Stimulated activated CD4-positive, alpha-beta T cell treated with anti-CD3 and anti-CD28 coated beads, Interleukin-12 subunit alpha, Interleukin-12 subunit beta, amount 100 ng/mL, for 4 hours (primary cell): ENCODE measurements around the gene DPH6.

Experiments used
- DNase-seq: peaks from one replicate; pipeline ENCODE4 v3.0.0-alpha.2; 2020

Gene DPH6

DNA sequence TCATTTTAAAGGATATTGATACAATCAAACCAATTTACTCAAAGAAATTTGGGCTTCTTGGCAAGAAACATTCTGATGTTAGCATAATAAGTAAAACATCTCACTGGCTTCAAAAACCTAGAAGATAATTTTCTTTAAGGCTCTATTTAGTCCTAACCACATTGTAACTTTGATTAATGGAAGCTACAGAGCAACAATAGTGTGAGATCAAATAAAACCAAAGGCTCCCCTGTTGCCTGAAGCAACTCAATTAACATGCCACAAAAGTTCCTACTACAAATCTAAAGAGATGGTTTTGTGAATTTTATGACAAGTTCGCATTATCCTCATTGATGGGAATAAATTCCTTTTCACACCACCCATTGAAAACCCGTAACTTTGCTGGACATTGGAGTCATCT lies 5.9 kb downstream of the DPH6 start:
- no peak for DNase-seq

DNA sequence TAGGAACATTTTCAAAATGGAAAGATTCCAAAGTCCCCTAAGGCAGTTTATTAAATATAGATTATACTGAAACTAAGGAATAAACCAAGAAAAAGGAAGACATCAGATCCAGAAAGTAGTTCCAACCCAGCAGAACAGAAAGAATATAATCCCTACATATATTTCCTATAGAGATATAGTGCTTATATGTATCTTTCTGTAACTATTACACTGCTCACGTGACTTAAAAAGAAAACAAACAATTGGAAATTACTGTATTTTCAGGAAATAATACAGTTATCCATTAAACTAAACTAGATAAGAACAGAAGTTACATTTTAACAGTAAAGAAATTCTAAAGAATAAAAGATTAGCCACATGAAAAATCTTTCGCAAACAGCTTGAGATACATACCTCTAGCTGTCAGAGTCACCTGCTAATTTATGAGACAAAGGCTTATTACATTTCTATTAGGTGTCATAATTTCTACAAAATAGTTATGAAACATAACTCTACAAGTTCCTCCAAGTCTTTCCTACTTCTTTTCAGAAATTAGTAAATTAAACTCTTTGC lies 10.5 kb downstream of the DPH6 start:
- no peak for DNase-seq

DNA sequence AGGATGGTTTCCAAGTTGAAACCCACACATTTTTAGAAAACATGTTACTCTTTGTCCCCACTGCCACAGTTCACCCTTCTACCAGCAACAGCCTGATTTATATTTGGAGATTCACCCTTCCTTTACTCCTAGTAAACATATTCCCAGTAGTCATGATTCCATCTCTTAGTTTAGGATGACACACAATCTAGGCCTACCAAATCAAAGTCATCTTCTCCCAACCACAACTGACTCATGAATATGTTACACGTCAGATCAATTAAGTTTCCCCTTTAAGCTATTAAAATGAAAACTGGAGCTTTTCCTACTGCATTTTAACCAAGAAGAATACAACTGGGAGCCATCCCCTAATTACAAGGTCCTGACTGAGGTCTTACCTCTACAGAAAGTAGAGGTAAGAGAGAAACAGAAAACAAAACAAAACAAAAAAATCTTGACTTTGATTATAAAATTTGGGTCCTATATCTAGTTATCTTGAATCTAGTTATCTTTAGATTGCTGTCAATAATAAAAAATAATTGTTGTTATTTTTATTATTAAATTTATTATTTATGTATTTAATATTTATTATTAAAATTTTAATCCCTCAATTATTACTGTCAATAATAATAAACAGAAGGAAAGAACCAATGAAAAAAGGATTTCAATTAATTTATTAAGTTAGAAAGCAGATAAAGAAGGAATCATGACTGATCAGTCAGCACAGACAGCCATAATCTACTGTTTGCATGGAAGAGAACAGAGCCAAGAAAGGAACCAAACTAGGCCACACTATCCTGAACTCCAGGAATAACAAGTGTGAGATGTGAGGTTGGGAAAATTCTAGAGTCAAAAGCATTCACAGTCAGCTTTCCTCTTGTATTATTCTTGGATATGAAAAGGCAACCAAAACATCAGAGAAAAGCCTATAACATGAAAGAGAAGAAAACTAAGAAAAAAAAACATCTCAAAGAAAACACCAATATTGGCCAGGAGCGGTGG lies 12.5 kb downstream of the DPH6 start:
- no peak for DNase-seq

DNA sequence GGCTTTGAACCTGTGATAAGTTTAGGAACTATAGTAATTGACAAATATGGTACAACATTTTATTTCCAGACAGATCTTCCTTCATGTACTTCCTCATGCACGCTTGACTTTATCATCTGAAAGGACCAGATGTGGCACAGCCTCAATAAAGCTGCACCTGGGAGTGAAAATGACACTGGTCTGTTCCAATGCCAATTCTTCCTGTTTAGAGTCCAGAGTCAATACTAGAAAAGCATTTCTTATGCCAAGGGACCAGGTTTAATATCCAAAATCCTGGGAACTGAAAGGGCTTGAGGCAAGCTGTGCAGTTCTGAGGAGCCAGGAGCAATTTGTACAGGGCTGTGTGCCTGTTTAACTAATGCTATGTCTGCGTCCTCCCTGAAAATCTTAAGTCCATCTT lies 15.3 kb downstream of the DPH6 start:
- no peak for DNase-seq

DNA sequence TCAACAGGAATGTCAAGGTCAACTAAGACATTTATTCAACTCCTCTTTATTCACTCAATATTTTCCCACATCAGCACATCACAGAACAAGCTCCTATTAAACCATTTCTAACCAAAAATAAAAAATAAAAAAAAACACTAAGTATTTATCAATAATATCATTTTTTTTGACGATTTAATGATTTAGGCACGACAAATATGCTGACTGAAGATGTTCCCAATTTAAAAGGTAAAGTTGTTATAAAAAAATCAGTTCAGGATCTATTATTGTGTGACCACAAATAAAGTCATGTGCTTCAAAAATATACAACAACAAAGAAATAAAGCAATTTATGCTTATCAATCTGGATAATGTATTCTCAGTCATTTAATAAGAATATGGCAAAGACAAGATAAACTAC lies 16.2 kb downstream of the DPH6 start:
- DNase-seq: no peak

DNA sequence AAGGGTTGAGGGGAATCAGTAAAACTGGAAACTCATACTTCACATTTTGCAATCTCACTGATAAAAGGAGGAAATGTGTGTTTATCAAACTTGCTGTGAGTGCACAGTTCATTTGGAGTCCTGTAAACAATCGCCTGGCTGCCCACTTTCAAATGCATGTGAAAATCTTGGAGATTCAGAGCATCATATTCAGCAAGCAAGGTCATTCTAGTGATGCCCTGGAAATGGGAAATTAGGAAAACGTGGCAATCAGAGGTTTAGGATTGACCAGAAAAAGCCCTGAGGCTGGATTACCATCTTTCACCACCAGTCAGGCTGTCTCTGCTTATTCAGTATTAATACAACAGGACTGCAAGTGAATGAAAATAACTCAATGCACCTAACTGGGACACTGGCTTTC lies 23.9 kb downstream of the DPH6 start:
- DNase-seq: no peak

DNA sequence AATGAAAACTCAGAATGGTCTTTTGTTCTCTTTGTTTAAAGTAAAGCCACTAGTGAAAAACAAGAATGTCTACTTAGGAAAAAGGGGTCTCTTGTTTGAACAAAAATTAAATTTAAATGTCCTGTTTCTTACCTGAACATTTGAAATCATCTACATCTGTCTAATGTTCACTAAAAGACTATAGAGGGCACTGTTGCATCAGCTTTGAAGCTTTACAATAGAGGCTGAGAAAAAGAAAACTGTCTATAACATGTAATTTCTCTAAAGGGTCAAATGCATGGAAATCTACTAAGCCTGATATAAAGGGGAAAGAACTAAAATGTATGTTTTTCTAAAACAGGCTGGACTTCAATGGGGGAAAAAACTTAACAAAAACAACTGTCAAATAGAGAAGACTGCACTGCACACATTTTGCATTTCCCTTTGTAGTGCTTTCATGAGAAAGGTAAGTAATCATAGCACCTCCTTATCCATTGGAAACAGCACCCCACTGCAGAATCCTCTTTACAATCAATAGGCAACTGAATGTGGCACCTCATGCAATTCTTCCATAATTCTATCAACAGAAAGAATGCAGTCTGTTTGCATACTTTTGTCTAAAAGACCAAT lies 26.3 kb downstream of the DPH6 start:
- DNase-seq: no peak

DNA sequence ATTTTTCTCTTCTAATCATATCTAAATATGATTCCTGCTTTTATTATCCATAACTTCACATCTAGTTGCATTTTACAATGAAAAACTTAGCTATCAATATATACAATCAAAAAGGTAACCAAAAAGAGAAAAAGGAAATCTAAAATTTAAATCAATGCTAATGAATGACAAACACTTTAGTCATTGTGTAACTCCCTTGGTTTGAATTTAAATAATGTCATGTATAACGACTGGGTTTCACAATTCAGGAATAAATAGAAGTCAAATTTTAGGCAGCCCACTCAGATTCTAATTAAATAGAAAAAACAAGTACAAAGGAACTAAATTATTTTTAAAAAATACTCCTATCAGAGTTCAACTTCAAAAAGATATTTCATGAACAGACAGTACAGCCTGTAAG lies 26.9 kb downstream of the DPH6 start:
- DNase-seq: no peak

DNA sequence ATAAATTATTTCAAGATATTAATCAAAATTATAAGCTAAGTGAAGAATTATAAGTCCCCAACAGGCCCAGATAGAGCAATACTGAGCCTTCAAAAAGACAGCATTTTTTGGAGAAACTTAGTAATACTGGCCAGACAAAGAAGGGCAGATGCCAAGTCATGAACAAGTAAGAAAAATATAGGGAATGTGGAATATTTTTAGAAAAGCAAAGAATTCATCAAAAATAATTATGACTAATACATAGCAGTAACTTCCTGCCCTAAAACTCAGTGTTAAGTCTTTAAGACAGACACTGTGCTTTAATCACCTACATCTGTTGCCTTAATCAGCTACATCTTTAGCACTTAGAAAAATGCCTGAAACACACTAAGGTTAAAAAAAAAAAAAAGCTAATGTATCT lies 31.2 kb downstream of the DPH6 start:
- no peak for DNase-seq

DNA sequence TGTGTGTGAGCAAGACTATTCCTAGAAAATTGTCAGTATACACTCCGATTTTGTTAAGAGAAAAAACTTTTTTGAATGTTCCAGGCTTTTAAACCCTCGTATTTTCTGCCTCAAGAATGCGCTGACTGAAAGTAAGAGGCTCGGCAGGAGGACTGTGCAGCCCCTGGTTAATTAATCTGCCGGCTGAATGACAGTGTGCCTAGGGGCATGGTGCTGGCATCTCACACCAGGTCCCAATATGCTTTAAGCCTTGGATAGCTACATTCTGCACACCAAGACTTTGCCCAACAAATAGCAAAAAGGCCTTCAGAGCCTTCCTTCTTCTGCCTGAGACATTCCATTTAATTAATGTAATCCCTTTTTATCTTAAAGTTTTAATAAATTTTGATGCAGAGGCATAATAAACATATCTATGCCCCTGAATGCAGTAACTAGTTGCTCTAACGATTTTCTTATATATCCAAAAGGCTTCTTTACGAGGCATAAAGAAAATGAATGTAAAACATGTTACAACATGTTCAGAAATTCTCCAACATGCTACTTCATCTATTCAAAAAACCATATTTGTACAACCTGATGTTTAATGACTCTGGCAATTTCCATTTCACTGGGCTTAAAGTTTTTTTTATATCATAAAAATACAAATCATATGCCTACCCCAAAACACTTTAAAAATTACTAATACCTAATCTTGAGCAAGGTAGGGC lies 37.9 kb downstream of the DPH6 start:
- no peak for DNase-seq

DNA sequence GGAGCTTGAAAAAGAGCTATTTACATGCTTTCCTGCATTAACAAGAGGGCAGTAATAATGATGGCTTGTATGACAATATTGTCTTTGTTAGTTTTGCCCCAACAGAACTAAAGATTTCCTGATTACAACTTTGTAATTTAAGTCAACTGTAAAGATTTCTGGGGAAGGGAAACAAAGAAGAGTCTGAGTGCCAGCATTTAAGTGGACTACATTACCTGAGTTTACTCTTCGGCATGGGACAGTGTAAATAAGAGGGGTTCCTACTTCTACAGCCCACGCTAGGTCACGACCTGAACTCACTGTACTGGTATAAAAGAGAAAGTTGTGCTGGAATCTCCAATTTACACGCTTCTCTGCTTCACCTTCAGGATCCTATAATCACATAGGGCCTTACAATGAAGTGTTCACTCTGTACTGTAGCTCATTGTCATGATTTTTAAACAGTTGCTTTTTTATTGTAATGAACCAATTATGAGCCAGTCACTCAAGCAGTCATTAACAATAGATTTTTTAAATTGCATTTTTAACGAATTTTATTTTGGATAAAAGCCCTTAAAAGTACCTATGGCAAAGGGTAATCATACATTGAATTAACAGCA lies 39.6 kb downstream of the DPH6 start:
- no peak for DNase-seq

DNA sequence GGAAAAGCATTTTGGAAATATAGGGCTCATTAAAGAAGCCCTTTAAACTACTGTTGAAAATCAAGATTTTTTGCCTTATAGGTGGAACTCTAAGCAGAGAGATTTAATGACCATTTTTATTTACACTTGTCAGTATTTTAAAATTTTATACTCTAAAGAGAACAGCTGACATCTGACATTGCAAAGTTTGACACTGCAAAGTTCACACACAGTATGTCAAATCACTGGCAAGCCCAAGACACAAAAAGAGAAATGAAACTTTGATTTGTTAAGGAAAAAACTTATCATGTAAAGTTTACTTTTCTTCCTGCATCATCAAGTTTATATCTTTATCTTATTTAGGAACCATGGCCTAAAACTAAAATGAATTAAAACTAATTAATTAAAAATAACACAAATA lies 40.2 kb downstream of the DPH6 start:
- no peak for DNase-seq

DNA sequence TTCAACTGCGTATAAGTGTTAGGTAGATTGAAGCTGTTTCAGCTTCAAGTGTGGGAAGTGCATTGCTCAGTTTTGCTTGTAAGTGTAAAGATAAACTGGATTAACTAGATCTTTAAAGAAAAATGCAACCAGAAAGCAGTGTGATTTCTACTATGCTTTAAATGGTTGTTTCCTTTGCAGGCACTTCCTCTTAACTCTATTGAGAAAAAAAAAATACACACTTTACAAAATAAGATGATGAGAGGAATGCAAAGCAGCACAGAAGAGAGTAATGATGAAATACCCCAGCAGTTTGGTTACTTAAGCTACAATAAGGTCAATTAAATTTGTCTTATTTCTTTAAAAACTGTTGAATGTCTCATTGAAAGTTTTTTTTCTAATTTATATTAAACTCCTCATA lies 40.8 kb downstream of the DPH6 start:
- DNase-seq: no peak

DNA sequence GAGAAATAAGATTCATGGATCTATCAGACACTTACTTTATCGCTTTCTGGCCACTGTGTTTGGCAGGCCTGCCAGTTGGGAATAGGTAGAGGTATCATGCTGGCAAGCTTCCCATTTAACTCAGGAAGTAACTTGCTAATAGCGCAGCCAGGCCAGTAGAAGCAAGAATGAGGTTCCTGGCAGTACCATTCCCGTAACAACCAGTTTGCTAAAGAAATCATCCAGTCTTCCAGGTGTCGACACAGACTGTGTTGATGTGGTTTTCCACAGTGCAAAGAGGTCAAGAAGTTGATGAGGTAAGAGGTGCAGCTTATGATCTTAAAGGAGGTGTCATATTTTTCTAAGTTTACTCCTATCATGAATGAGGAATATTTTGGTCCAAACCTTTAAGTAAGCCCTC lies 46.2 kb downstream of the DPH6 start:
- DNase-seq: no peak

DNA sequence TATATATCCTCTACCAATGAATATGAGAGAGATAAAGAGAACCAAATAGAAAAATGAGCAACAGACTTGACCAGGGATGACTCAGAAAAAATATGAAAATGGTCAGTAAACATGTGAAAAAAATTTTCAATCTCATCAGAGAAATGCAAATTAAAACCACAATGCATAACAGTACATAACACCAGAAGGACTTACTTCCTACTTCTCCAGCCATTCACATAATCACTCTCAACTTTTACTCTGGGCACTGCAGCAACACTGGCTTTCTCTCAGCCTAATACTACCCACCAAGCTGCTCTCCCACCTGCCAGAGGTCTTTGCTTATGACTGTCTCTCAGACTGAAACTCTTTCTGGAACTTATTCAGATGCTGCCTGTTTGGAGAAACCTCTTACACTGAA lies 49.4 kb downstream of the DPH6 start:
- DNase-seq: no peak

DNA sequence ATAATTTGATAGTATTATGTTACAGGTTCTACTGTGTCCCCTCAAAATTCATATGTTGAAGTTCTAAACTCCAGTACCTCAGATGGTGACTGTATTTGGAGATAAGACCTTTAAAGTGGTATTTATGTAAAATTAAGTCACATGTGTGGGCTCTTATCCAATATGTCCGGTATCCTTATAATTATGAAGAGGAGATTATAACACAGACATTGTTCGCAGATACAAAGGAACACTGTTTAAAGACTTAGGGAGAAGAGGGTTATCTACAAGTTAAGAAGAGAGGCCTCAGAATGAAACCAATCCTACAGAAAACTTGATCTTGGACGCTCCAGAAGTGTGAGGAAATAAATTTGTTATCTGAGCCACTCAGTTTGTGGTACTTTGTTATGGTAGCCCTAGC lies 50.9 kb downstream of the DPH6 start:
- DNase-seq: no peak

DNA sequence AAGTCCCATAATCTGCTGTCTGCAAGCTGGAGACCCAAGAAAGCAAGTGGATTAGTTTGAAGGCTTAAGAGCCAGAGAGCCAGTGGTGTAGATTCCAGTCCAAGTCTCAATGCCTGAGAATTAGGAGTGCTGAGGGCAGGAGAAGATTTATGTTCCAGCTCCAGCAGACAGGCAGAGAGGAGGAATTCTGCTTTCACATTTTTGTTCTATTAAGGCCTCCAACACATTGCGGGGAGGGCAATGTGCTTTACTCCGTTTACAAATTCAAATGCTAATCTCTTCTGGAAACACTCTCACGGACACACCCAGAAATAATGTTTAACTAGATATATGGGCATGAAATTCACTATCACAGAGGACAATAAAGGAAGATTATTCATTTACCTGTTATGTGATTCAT lies 54.0 kb downstream of the DPH6 start:
- no peak for DNase-seq

DNA sequence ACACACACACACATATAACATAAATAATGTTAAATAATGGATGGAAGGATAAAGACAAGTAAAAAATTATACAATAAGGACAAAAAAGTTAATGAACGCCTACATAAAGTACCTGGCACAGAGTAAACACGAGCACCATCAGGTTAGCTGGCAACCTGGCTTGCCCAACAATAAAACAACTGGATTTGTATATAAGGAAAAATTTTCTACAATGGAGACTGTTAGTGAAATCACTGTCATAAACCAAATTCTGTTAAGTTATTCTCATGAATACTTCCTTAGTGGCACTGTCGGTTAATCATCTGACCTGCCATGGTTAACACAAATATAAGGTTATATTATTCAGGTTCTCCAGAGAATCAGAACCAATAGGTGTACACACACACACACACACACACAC lies 54.8 kb downstream of the DPH6 start:
- no peak for DNase-seq

DNA sequence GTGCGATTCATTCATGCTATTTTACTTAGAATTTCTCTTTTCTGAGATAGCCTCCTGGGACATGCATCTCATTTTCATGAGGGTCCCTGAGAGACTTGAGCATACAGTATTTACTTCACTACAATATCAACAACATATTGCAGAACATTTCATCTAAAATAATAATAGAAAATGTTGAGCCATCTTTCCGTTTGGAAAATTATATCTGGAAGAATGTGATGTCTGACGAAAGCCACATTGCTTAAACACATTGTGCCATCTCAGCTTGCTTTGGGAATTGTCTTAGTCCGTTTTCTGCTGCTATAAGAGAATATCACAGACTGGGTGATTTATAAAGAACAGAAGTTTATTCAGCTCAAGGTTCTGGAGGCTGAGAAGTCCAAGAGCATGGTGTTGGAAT lies 55.5 kb downstream of the DPH6 start:
- DNase-seq: no peak

DNA sequence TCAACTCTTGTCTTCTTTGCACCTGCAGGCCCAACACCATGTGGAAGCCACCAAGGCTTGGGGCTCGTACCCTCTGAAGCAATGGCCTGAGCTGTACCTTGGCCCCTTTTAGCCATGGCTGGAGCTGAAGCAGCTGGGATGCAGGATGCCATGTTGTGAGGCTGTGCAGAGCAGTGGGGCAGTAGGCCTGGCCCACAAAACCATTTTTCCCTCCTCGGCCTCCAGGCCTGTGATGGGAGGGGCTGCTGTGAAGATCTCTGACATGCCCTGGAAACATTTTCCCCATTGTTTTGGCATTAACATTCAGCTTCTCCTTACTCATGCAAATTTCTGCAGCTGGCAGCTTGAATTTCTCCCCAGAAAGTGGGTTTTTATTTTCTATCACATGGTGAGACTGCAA lies 58.5 kb downstream of the DPH6 start:
- no peak for DNase-seq

DNA sequence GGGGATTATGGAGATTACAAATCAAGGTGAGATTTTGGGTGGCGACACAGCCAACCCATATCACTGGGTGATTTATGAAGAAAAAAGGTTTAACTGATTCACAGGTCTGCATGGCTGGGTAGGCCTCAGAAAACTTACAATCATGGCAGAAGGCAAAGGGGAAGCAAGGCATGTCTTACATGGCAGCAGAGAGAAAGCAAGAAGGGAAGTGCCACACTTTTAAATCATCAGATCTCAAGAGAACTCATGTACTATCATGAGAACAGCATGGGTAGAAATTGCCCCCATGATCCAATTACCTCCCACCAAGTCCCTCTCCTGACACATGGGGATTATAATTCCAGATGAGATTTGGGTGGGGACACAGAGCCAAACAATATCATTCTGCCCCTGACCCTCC lies 59.7 kb downstream of the DPH6 start:
- DNase-seq: no peak

DNA sequence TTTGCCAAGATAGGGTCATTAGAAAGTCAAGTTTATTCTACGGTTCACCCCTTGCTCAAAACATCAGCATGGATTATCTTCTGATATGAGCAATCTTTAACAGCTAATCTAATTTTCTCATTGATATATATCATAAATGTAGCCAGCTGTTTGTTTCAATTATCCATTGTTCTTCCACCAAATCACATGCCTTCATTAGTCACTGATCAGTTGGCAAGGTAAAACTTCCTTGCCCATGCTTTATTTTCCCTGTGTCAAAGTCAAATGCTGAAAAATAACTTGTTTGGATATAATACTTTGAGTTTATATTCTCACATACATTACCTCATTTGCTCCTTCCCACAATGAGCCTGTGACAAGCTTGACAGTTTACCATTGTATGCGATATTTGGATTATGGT lies 60.6 kb downstream of the DPH6 start:
- DNase-seq: no peak

DNA sequence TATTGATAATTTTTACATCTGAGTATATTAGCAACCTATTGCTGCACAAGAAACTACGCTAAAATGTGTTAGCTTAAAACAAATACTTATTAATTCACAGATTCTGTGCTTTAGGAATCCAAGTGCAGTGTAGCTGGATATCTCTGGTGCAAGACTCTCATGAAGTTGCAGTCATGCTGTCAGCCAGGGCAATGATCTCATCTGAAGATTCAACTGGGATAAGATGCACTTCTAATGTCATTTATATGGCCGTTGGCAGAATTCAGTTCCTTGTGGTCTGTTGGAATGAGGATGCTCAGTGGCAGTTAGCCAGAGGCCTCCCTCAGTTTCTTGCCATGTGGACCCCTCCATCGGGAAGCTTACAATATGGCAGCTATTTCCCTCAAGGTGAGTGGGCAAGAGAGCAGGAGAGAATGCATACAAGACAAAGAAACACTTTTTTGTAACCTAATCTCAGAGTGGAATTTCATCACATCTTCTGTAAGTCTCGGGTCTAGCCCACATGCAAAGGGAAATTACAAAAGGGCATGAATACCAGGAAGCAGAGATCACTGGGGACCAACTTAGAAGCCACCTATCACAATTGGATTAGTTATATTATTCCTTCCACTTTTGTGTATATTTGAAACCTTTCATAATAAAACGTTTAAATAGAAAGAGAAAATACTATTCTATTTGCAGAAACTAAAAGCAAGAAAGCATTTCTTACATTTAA lies 61.6 kb downstream of the DPH6 start:
- DNase-seq: no peak
